GM19025 (cell line): ENCODE data around the gene MACROD2.
"Not testable (repeated sequence)": the region's sequence is repeated elsewhere in the genome, so short reads cannot be mapped to it uniquely, and the experiment has no call there.

ENCODE experiments used
- ATAC-seq: cut with Tn5 transposase; IDR thresholded peaks from one replicate; pipeline ENCODE4 v1.9.1; 2021; ENCODE audit warnings: mild to moderate bottlenecking, low read depth, moderate library complexity; ENCODE audit not compliant: unreplicated experiment

Gene MACROD2

DNA sequence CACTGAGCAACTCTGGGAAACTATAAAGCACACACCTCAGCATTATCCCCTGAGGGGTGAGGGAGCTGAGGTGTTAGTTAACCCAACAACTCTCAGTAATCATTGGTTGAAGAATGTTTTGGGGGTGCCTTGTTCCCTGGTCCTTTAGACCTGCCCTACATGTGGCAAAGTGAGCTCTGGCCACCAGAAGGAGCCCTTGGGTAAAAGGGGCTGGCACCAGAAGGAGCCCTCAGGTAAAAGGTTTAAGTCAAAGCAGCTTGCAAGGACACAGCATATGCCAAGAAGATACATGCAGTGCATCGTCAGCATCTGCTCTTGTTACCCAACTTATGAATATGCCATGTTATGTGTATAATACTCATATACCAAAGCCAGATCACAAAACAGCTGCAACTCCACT is 1496.3 kb downstream of the MACROD2 start:
- ATAC-seq, result no peak

DNA sequence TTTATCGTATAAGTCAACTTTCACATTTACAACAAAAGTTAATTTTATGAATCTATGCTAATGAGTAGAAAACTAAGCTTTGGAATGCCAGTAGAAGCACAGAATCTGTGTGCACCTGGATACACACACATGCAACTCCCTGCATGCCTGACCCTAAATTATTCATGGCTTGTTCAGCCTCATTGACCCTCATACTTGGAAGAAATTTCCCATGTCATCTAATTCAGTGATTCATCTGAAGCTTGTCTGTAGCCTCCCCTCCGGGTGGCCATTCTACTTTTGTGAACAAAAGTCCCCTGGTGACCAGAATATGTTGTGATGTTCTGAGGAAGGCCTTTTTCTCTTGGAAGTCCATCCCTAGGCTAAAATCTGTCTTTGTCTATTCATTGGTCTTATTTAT is 1499.5 kb downstream of the MACROD2 start:
- no peak for ATAC-seq

DNA sequence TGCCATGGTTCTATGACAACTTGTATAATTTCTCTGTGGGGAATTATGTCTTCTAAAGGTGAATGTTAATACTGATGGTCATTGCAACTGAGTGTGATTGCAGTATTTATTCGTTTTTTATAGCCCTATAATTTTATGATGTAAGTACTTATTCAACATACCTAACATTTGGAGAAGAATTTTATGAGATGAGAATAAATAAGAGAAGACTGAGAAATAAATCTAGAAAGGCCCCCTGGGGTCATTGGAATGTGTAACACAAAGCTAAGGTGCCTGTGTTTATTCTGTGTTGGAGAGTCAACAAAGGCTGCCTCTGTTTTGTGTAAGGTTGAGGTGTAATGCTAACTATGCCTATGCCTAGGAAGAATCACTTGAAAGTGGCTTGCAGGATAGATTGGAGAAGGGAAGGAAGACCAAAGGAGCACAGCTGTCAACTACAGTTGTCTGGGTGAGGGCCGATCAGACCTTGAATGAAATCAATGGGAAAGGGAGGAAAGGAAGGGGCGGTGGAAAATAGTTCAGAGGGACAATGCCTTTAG is 1501.3 kb downstream of the MACROD2 start:
- no peak for ATAC-seq

DNA sequence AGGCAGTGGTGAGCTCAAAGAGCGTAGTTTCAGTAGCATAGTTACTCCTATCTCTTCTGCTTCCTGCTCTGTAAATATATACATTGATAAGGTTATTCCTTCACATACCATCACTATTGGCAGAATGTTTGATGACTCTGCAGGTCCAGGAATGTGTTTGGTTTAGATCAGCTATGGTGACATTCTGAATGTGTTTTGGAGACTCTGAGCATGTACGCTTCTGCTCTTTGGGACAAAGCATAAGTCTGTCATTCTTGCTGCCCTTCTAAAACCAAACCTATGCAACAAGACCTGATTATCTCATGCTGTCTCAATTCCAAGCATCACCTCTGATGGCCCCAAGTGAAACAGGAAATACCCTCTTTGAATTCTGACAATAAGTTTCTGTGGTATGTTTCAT is 1503.6 kb downstream of the MACROD2 start:
- ATAC-seq, result no peak

DNA sequence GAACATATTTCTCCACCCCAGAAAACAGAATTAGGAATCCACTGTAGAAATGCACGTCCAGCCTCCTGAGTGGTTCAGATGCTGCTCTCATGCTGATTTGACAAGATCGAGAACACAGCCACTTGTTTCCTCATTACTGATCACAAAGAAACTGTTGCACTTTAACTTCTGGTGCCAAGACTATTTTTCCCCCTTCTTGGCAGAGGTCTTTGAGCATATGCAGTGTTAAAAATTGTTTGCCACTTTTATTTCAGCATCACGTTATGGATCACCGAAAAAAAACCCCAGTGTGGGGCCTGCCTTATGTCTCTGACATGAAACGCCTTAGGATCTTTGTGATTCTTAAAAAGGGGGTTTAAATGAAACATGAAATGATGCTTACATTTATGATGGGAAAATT is 1511.0 kb downstream of the MACROD2 start:
- ATAC-seq, result no peak

DNA sequence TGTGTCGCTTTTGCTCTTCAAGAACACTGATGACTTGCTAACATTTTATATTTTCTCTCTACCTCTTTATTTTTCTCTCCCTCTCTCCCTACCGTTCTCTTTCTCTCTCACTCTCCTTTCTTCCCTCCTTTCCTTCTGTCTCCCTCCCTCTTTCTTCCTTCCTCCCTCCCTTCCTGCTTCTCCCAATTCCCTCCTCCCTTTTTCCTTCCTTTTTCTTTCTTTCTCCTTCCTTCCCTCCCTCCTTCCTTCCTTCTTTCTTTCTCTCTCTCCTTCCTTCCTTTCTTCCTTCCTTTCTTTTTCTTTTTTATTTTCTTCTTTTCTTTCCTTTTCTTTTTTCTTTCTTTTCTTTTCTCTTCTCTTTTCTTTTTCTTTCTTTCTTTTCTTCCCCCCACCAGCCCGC is 1511.8 kb downstream of the MACROD2 start:
- no peak for ATAC-seq

DNA sequence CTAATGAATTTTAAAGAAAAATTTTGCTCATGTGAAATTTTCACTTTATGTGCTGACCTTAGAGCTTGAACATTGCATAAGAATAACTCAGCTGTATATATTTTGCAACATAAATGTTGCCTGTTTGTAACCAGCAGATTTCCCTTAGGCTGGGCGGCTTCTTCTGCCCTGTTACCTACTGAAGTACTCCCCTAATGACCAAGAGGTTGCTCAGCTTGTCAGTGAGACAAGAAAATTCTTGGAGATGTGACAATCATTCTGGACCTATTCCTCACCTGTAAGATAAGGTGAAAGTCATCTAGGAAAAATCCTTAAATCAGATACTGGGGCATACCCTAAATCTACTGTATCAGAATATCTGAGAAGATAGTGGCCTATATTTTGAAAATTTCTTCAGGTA is 1516.2 kb downstream of the MACROD2 start:
- ATAC-seq, result no peak

DNA sequence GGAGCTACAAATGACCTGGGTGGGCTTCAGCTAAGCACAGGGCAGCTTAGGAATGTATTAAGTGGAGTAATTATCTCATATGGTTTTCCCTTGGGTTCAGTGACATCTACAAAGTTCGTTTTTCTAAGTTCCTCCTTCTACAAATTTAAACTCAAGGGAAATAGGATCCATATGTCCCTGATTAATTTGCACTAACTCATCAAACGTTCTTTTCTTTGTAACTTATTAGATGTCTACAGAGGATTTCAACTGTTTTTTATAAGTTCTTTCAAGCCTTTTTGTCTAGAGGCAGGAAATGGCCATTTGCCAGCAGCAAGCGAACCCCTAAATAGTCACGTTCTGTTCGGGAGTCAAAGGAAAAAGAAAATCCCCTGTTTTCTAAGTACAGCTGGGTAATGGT is 1517.6 kb downstream of the MACROD2 start:
- ATAC-seq, result no peak

DNA sequence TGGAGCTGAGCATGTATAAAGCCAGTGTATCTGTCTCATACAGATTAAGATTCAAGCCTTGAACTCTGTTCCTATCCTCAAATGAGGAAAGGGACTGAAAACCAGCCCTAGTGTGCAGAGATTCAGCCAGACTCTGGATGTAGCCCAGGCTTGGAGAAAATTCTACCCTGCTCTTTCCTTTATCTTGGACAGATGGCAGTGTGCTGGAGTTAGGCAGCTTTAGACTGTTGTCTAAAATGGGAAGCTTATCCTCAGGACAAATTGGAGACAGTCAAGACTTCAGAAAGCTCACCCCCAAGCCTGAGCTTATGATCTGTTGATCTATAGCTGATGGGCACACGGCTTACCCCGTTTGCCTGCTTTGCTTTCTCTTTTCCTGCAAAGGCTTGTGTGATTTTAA is 1520.4 kb downstream of the MACROD2 start:
- no peak for ATAC-seq

DNA sequence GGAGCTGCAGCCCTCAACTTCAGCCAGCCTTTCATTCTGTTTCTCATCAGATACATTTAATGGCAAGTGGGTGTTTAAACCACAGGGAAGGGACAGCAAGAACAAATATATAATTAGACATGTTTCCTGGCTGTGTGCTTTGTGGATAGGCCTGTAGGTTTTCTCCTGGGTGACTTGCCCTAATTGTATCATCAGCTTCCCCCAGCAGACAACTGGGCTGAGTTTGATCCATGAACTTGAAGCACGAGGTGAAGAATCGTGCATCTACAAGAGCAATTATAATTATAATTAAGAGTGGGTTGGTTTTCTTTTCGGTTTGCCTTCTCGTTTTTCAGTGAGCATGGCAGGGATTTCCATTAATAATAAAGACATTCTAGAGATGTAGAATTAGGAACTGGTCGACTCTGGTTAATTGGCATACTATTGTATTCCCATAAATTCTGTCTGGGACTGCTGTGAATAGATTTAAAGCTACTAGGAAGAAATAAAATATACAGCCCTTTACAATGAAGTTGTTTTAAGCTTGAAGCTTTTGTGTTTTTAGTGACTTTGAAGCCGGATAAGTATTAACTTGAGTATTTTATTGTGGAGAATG is 1525.7 kb downstream of the MACROD2 start:
- no peak for ATAC-seq

DNA sequence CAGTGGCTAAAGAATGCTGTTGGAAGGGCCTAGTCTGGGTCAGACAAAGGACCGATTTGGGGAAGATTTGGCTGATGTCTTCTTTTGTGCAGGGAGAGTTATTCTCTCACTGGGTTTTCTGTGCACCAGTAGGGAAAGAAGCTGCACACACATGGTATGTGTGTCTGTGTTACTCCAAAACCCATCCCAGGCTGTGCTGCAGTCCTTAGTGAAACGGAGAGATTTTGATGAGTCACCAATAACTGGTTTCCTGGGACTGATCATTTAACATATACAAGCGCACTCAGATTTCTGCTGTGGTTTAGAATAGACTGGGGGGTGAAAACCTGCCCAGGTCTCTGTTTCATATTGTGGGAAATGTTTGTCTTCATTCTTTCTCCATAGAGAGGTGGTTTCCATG is 1528.1 kb downstream of the MACROD2 start:
- no peak for ATAC-seq

DNA sequence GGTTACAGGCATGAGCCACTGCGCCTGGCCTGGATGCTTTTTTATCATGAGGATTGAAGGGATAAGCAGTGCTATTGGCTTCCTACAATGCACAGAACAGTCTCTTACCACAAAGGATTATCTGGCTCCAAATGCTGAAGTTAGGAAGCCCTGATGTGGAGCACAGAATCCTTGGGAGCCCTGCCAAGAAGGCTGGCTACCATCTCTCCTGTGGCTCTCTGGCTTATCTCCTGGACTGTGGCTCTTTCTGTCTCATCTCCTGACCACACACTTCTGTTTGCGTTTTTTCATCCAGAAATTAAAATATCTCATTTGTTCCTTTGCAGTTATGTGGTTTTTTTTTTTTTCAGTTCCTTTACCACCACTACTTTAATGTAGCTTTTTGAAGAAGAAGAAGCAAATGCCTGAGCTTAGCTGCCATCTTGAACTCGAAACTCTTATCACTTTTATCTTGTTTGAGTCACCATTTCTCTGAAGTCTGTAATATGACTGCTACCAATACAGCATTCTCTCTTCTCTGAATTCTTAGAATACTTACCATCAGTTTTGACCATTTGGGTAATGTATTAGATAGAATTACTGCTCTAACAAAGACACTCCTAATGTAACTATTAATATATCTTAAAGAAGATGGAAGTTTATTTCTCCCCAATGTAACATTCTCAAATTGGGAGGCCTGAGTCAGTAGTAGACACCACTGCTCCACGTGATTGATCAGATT is 1533.2 kb downstream of the MACROD2 start:
- no peak for ATAC-seq

DNA sequence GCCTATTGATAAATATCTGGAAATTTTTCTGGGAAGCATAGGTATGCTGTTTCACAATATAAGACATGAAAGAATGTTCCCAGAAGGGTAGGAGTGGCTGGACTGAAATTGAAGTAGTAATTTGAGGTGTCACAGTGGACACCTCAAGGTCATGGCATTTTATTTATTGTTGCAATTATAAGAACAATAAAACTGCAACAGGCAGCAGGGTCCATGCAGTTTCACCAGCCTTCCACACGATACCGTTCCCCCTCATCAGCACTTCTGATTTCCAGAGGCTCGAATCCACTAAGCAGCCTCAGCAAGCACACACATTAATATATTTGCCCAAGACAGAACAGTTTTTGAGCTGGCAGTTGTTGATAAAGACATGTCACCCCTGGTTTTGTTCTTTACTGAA is 1540.5 kb downstream of the MACROD2 start:
- no peak for ATAC-seq

DNA sequence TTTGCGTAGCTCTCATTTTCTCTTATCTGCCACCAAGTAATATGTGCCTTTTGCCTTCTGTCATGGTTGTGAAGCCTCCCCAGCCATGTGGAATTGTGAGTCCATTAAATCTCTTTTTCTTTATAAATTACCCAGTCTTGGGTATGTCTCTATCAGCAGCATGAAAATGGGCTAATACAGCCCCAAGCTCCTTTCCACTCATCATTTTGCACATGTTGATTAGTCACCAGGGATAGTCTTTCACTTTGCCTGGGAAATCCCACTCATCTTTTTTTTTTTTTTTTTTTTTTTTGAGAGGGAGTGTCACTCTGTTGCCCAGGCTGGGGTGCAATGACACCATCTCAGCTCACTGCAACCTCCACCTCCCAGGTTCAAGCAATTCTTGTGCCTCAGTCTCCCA is 1541.9 kb downstream of the MACROD2 start:
- ATAC-seq, result not testable (repeated sequence)

DNA sequence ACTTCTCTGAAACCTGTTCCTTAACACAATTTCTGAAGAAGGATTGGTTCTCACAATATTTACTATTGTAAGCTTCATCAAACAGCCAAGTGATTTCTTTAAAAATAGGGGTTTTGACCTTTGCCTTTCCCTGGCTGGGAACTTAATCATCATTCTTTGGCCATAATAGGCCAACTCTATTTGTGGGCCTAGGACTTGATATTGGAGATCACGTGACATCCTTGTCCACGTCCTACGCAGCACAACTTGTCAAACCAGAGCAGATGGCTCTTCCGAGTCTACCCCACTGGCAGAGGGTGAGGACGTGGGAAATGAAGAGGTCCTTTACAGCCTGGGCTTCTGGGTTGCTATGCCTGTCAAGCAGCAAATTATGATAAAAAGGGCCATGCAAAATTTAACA is 1547.3 kb downstream of the MACROD2 start:
- ATAC-seq, result no peak

DNA sequence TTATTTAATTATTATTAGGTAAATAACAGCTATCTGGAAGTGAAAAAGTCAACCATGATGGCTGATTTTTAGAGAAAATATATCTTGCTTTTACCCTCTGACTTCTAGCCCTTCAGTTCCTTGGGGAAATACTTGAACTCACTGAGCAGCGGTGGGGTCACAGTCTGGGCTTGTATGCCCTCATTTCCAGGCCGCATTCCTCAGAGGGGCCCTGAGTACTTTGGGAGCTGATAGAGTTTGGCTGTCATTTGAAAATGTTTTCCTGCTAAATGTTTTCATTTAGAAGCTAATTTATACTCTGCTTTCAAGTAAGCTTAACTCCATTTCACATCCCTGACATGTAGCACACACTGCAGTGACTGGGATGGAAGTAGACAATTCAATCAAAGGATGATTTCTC is 1549.4 kb downstream of the MACROD2 start:
- no peak for ATAC-seq

DNA sequence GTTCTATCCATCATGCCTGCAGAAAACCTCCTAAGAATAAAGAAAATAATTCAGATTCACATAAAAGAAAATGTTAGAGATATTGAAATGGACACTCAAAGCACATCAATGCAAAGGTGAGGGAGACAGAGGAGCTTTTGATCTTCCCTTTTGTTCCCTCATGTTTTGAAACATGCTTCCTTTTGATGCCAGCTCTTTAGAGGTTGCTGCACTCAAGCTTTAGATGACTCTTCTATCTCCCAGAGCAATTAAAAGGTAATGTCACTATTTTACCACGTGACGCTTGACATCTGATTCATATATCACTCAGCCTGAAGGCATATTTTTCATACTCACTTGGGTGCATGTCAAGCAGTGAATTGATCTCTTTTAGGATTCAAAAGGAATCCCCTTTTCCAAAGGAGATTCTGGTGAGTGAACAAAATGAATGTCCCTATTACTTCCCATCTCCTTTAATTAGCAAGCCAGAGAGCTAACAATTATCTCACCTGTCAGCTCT is 1551.3 kb downstream of the MACROD2 start:
- ATAC-seq, result no peak

DNA sequence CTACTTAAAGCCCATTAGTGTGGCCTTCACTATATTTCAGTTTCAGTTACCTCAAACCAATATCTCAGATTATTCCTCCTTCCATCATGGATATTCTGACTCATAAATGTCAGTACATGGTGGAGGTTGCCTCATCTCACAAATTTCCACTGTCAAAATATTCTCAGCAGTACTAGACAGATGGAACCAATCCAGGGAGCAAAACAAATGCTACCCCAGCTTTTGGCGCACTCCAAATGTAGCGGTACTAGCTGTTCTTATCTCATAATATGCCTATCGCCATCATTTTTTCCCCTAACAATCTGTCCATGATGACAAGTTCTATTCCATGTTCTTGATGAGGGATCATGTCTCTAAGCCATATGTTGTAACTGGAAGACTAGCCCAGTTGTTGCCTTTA is 1551.8 kb downstream of the MACROD2 start:
- no peak for ATAC-seq

DNA sequence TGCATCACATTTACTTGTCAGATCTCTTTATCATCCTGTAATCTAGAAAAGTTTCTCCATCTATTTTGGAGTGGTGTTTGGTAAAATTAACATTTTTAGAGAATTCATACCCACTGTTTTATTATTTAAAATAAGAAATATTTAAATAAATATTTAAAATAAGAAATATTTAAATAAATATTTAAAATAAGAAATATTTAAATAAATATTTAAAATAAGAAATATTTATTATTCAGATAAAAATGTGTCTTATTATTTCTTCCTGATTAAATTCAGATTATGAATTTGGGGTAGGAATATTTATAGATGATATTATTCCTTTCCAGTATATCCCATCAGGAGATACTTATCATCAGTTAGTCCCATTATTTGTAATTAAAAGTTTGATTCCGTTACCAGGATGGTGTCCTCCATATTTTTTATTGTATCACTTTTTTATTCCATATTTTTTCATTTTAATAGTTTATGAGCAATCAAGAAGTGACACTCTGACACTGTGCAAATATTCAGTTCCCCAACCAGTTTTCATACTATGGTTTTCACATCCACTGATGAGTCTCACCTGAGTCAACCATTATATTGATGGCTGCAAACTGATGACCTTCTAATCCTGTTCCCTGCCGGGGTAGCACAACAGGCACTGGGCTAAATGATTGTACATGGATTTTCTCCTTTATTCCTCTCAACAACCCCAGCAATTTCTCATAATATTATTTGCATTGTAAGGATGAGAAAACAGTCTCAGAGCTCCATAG is 1555.0 kb downstream of the MACROD2 start:
- ATAC-seq, result no peak

DNA sequence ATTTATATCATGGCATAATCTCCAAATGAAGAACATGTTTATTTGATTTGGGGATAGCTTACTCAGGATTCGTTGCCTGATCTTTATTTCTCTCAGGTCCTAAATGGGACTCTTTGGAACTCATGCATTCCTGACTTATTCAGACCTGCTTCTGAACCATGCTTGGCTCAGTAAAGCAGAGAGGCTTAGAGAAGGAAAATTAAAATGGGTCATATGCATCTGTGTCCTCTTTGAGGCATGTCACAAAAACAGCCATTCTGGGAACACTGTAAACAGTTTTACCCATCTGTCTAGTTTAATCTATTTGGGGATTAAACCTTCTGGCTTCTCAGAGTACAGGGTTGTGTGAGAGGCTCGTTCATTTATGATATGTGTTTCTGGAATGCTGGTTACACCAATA is 1560.6 kb downstream of the MACROD2 start:
- no peak for ATAC-seq

DNA sequence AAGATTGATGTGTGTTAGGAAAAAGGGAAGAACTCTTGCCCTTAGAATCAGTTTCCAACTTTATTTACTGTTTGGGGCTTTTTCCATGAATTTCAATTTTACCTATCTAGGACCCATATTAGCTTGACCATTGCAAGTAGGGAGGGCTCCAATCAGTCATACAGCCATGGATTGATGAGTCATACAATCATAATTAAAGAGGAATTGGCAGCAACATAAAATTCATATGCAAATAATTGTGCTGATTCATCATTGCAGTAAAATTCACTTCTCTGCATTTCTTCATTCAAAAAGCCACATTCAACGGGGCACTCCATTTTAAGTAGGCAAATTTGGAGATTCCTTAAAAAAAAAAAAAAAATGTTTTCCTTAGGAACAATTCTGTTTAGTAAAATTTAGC is 1561.6 kb downstream of the MACROD2 start:
- no peak for ATAC-seq
